WTC11 (cell line): ENCODE results near the gene MADCAM1. TPM values are rescaled to one million over a fixed set of nuclear protein-coding genes. Genes with fewer than 3 reads are reported as not detected.

Experiments used
- ATAC-seq: fragments of 200-7000 bp; cut with Tn5 transposase; 2 replicates; pipeline ENCODE4 v1.10.0; 2021; ENCODE audit warnings: mild to moderate bottlenecking, moderate library complexity
- CTCF ChIA-PET: fragments of 300-600 bp; sonication (Branson Sonifier 250); formaldehyde crosslinking; loops from one replicate; lab custom pipeline; 2021; ENCODE audit warnings: antibody characterized with exemption; lab: Charles Lee
- POLR2A ChIA-PET: fragments of 350-600 bp; sonication (Branson Sonifier 250); formaldehyde crosslinking; loops from one replicate; lab custom pipeline; 2021; ENCODE audit warnings: antibody characterized with exemption; lab: Charles Lee
- DNase-seq: peaks from one replicate; pipeline ENCODE4 v3.0.0; 2021; ENCODE audit warnings: low spot score
- H3K27ac Mint-ChIP-seq: 2 replicates; pipeline ENCODE4 v1.8.0; 2021; ENCODE audit warnings: mixed read lengths
- H3K27me3 Mint-ChIP-seq: 2 replicates; pipeline ENCODE4 v1.8.0; 2021; ENCODE audit warnings: low read depth, mild to moderate bottlenecking, moderate library complexity, mixed read lengths
- H3K36me3 Mint-ChIP-seq: 2 replicates; pipeline ENCODE4 v1.8.0; 2021; ENCODE audit warnings: mixed read lengths
- H3K4me1 Mint-ChIP-seq: 2 replicates; pipeline ENCODE4 v1.8.0; 2022; ENCODE audit warnings: mixed read lengths
- H3K4me3 Mint-ChIP-seq: 2 replicates; pipeline ENCODE4 v1.8.0; 2021; ENCODE audit warnings: mild to moderate bottlenecking, moderate library complexity, mixed read lengths
- H3K9me3 Mint-ChIP-seq: 2 replicates; pipeline ENCODE4 v1.8.0; 2021; ENCODE audit warnings: mixed read lengths
- ARID4B ChIP-seq: sonication (generic); formaldehyde crosslinking; IDR thresholded peaks from 2 replicates; pipeline ENCODE4 v1.8.0; 2023; ENCODE audit warnings: missing genetic modification reagents, mild to moderate bottlenecking, borderline replicate concordance
- ATF2 ChIP-seq: sonication (generic); formaldehyde crosslinking; IDR thresholded peaks from 2 replicates; pipeline ENCODE4 v1.8.1; 2022; ENCODE audit warnings: low read depth, missing genetic modification reagents, borderline replicate concordance
- ATF6 ChIP-seq: sonication (generic); formaldehyde crosslinking; IDR thresholded peaks from 2 replicates; pipeline ENCODE4 v1.8.1; 2023; ENCODE audit warnings: mild to moderate bottlenecking, missing genetic modification reagents
- E2F5 ChIP-seq: sonication (generic); formaldehyde crosslinking; IDR thresholded peaks from 2 replicates; pipeline ENCODE4 v1.8.1; 2022; ENCODE audit warnings: mild to moderate bottlenecking, moderate library complexity, missing genetic modification reagents
- GABPB1 ChIP-seq: sonication (generic); formaldehyde crosslinking; IDR thresholded peaks from 2 replicates; pipeline ENCODE4 v1.8.1; 2023; ENCODE audit warnings: mild to moderate bottlenecking, missing genetic modification reagents
- IRF1 ChIP-seq: sonication (generic); formaldehyde crosslinking; IDR thresholded peaks from 2 replicates; pipeline ENCODE4 v1.8.0; 2023; ENCODE audit warnings: missing genetic modification reagents
- NFYB ChIP-seq: sonication (generic); formaldehyde crosslinking; conservative IDR thresholded peaks from 2 replicates; pipeline ENCODE4 v1.8.0; 2022; ENCODE audit warnings: low read depth, missing genetic modification reagents
- OVOL2 ChIP-seq: fragments of 250-450 bp; sonication (Bioruptor Pico); IDR thresholded peaks from 2 replicates; pipeline ENCODE4 v1.9.0; 2021; ENCODE audit warnings: mild to moderate bottlenecking, borderline replicate concordance
- PRRX2 ChIP-seq: fragments of 250-450 bp; sonication (Bioruptor Pico); IDR thresholded peaks from 2 replicates; pipeline ENCODE4 v1.8.0; 2021; ENCODE audit warnings: mild to moderate bottlenecking
- SMAD3 ChIP-seq: sonication (generic); formaldehyde crosslinking; IDR thresholded peaks from 2 replicates; pipeline ENCODE4 v1.8.0; 2022; ENCODE audit warnings: missing genetic modification reagents, mild to moderate bottlenecking, borderline replicate concordance
- SMAD4 ChIP-seq: sonication (generic); formaldehyde crosslinking; IDR thresholded peaks from 2 replicates; pipeline ENCODE4 v1.8.0; 2022; ENCODE audit warnings: mild to moderate bottlenecking, missing genetic modification reagents
- SOX15 ChIP-seq: fragments of 250-450 bp; sonication (Bioruptor Pico); IDR thresholded peaks from 2 replicates; pipeline ENCODE4 v1.9.0; 2021; ENCODE audit warnings: mild to moderate bottlenecking
- SP1 ChIP-seq: sonication (generic); formaldehyde crosslinking; conservative IDR thresholded peaks from 2 replicates; pipeline ENCODE4 v1.8.1; 2022; ENCODE audit warnings: missing genetic modification reagents
- TCF7 ChIP-seq: sonication (generic); formaldehyde crosslinking; IDR thresholded peaks from 2 replicates; pipeline ENCODE4 v1.8.0; 2022; ENCODE audit warnings: mild to moderate bottlenecking, low read depth, missing genetic modification reagents, moderate library complexity
- TEAD4 ChIP-seq: sonication (generic); formaldehyde crosslinking; IDR thresholded peaks from 2 replicates; pipeline ENCODE4 v1.8.0; 2022; ENCODE audit warnings: mild to moderate bottlenecking, missing genetic modification reagents
- TP53 ChIP-seq: sonication (generic); formaldehyde crosslinking; IDR thresholded peaks from 2 replicates; pipeline ENCODE4 v1.8.1; 2023; ENCODE audit warnings: mild to moderate bottlenecking, missing genetic modification reagents
- ZBTB43 ChIP-seq: sonication (generic); formaldehyde crosslinking; IDR thresholded peaks from 2 replicates; pipeline ENCODE4 v1.8.1; 2023; ENCODE audit warnings: mild to moderate bottlenecking, missing genetic modification reagents
- ZMAT4 ChIP-seq: fragments of 250-450 bp; sonication (Bioruptor Pico); IDR thresholded peaks from 2 replicates; pipeline ENCODE4 v1.9.0; 2021; ENCODE audit warnings: mild to moderate bottlenecking
- ZNF219 ChIP-seq: sonication (generic); formaldehyde crosslinking; IDR thresholded peaks from 2 replicates; pipeline ENCODE4 v1.8.0; 2023; ENCODE audit warnings: missing genetic modification reagents, mild to moderate bottlenecking, borderline replicate concordance
- ZNF317 ChIP-seq: sonication (generic); formaldehyde crosslinking; IDR thresholded peaks from 2 replicates; pipeline ENCODE4 v1.8.1; 2023; ENCODE audit warnings: low read depth, mild to moderate bottlenecking, moderate library complexity, missing genetic modification reagents, borderline replicate concordance
- total RNA-seq: library from RNA; stranded (reverse); gene quantifications from 3 replicates; pipeline ENCODE4 v1.2.3, GENCODE V29; 2021

MADCAM1 gene
- total RNA-seq, 1 experiment from 2014 or later: 4.7 TPM

GRCh38 chr19:522726-523125 lies 26.4 kb downstream of the MADCAM1 start:
- Mint-ChIP-seq H3K27ac (no peak overlapping the region), H3K4me1 (peaks cover 8% of the 10 kb centered on the region), H3K4me3 (no peak overlapping the region)

GRCh38 chr19:524062-524674 lies 27.9 kb downstream of the MADCAM1 start:
- peaks cover 10% of the 10 kb centered on the region for H3K36me3 Mint-ChIP-seq
- peaks cover 39% of the 10 kb centered on the region for H3K27me3 Mint-ChIP-seq
- no peak overlapping the region for H3K4me3 Mint-ChIP-seq
- DNase-seq (no peak), ATAC-seq (no peak)
- CTCF ChIA-PET: interaction anchor here (1.7 to 3.5 kb wide), 2 partner anchors 14 to 18 kb away, joined by 10 to 16 read pairs; no protein-coding TSS in a partner anchor
- H3K9me3 Mint-ChIP-seq: peaks cover 9% of the 10 kb centered on the region
- no peak for TF ChIP-seq TCF7 (CRISPR knock-in tag)
- peak; percentile 39; the same call in 1 of the 2 replicates for TF ChIP-seq GABPB1 (CRISPR knock-in tag)
- peaks cover 8% of the 10 kb centered on the region for H3K4me1 Mint-ChIP-seq
- POLR2A ChIA-PET: interaction anchor here (0.7 kb wide), 1 partner anchor 25 kb away, joined by 3 read pairs; no protein-coding TSS in a partner anchor
- no peak overlapping the region for H3K27ac Mint-ChIP-seq

More at GRCh38 chr19:522726-523125, 26.4 kb downstream of the MADCAM1 start:
- DNase-seq (no peak), ATAC-seq (no peak)
- H3K36me3 Mint-ChIP-seq: peaks cover 10% of the 10 kb centered on the region
- TF ChIP-seq TEAD4 (CRISPR knock-in tag): no peak
- TF ChIP-seq ATF6 (CRISPR knock-in tag): no peak
- no peak for TF ChIP-seq ZMAT4
- no peak for TF ChIP-seq SMAD3 (CRISPR knock-in tag)
- no peak for TF ChIP-seq NFYB
- no peak for TF ChIP-seq ZNF219 (CRISPR knock-in tag)
- TF ChIP-seq ATF2 (CRISPR knock-in tag): no peak
- no peak for TF ChIP-seq PRRX2 (CRISPR knock-in tag)
- TF ChIP-seq SP1: no peak
- no peak for TF ChIP-seq OVOL2 (CRISPR knock-in tag)
- H3K27me3 Mint-ChIP-seq: peaks cover 31% of the 10 kb centered on the region
- peaks cover 9% of the 10 kb centered on the region for H3K9me3 Mint-ChIP-seq
- POLR2A ChIA-PET: no interaction called here
- CTCF ChIA-PET: interaction anchor here (0.8 to 3.5 kb wide), 3 partner anchors 10 to 27 kb away, joined by 3 to 29 read pairs (median 5); no protein-coding TSS in a partner anchor

GRCh38 chr19:525029-525428 lies 28.7 kb downstream of the MADCAM1 start:
- peaks cover 9% of the 10 kb centered on the region for H3K9me3 Mint-ChIP-seq
- no peak overlapping the region for H3K27ac Mint-ChIP-seq
- CTCF ChIA-PET: interaction anchor here (1.0 to 3.5 kb wide), 3 partner anchors 15 to 141 kb away, joined by 3 to 16 read pairs (median 10); no protein-coding TSS in a partner anchor
- no peak overlapping the region for H3K4me3 Mint-ChIP-seq
- peaks cover 36% of the 10 kb centered on the region for H3K27me3 Mint-ChIP-seq
- H3K36me3 Mint-ChIP-seq: peaks cover 8% of the 10 kb centered on the region
- POLR2A ChIA-PET: no interaction called here
- peaks cover 8% of the 10 kb centered on the region for H3K4me1 Mint-ChIP-seq
- DNase-seq (no peak), ATAC-seq (no peak; the same call in 1 of the 2 replicates)
- TF ChIP-seq IRF1 (CRISPR knock-in tag) (no peak), OVOL2 (CRISPR knock-in tag) (no peak), ZBTB43 (CRISPR knock-in tag) (no peak), ARID4B (CRISPR knock-in tag) (no peak), SMAD4 (CRISPR knock-in tag) (no peak), ZNF317 (CRISPR knock-in tag) (no peak), SOX15 (CRISPR knock-in tag) (no peak), TCF7 (CRISPR knock-in tag) (no peak), E2F5 (no peak), PRRX2 (CRISPR knock-in tag) (no peak), TP53 (CRISPR knock-in tag) (no peak)
